ENCODE data around the gene DNAH14.
"Not testable (repeated sequence)": the region's sequence is repeated elsewhere in the genome, so short reads cannot be mapped to it uniquely, and the experiment has no call there.

The DNAH14 gene

DNA sequence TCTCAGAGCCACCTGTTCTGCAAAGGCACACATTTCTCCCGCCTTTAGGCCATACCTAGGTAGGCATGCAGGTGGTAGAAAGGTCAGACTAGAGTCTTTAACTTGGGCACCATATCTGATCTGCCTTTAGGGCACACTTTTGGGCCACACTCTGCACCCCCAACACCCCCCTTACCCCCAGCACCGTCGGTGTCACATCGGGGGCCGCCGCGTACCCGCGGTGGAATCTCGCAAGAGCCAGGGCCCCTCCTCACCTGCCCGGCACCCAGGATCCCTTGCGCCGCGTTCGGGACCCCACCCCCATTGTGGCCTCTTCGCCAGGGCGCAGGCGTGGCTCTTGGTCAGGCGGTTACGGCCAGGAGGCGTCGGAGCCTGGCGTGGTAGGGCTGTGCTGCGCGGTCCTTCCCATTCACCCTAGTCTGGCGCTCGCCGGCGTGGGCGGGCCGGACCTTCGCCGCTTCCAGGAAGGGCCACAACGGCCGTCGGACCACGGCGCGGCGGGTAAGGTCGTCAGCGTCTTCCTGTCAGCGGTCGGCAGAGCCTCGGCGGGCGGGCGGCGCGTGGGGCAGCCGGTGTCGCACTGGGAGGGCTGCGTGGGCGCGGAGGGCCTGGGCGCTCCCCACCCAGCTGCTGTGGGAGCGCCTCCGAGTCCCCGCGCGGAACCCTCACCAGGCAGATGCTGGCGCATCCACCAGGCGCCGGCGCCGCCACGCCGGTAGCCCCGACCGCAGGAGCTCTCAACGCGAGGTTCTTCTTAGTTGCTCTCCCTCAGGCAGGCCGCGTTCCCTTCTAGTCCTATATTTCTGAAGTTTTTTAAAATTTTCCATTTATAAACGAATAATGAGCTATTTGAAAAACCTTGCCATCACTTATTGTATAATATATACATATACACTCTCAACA, at the start of gene DNAH14:
TSS of gene DNAH14 (plus strand) at position 341 of the 903 bp plus-strand sequence. CDS start 23,028 bp downstream, outside the sequence.
- peak within 1 kb of the TSS; percentile 67 for H3K4me3 ChIP-seq (ENCODE audit: low read length)
- H3K36me3 ChIP-seq (ENCODE audit: insufficient read depth, low read length): no peaks in the 10 kb centered on the region
- peaks cover 4% of the 10 kb centered on the region for H3K9me3 ChIP-seq (ENCODE audit: low read length)
- H2AFZ ChIP-seq (ENCODE audit: low read depth, low read length): peak within 1 kb of the TSS; percentile 67
- H3K4me1 ChIP-seq (ENCODE audit: insufficient read depth, low read length): no peaks in the 10 kb centered on the region
- no peaks in the 10 kb centered on the region for H3K27me3 ChIP-seq (ENCODE audit: insufficient read depth, low read length)

DNA sequence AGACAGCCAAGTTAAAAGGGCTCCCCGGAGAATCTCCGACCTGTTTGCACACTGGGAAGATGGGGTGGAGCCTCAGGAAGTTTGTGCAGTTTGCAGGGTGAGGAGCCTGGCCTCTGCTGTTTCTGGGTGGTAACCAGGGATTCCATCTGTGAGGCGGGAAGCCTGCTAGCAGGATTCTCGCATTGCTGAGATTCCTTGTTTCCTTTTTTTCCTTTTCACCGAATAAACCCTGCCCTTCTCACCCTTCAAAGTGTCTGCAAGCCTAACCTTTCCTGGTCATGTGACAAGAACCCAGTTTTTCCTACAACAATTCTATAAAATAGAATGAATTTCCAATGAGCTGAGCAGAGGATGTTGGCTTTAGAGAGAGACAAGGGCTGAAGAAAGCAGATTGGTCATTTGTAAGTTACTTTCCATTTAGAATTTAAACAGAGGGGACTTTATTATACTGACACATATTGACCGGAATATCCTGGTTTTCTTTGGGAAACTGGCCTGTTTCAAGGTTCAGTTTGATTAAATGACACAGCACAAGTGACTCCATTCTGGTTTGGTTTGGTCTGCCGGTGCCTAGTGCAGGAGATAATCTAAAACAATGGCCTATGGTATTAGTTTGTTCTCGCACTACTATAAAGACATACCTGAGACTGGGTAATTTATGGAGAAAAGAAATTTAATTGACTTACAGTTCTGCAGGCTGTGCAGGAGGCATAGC, 48.7 kb upstream of the DNAH14 start:
- H3K4me1 ChIP-seq (ENCODE audit: insufficient read depth, low read length): peaks cover 6% of the 10 kb centered on the region

DNA sequence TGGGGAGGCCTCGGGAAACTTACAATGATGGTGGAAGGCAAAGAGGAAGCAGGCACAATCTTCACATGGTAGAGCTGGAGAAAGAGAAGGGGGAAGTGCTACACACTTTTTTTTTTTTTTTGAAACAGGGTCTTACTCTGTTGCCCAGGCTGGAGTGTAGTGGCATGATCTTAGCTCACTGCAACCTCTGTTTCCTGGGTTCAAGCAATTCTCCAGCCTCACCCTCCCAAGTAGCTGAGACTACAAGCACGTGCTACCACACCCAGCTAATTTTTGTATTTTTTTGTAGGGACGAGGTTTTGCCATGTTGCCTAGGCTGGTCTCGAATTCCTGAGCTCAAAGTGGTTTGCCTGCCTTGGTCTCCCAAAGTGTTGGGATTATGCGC, 48.2 kb upstream of the DNAH14 start:
- not testable (repeated sequence) for H3K27me3 ChIP-seq (ENCODE audit: insufficient read depth, low read length); H2AFZ ChIP-seq (ENCODE audit: low read depth, low read length); H3K36me3 ChIP-seq (ENCODE audit: insufficient read depth, low read length); H3K4me3 ChIP-seq (ENCODE audit: low read length); H3K4me1 ChIP-seq (ENCODE audit: insufficient read depth, low read length); H3K9me3 ChIP-seq (ENCODE audit: low read length)

More for the DNA sequence above, 48.7 kb upstream of the DNAH14 start:
- no peak overlapping the region for H3K4me3 ChIP-seq (ENCODE audit: low read length)
- peak overlapping the region; percentile 40 for H2AFZ ChIP-seq (ENCODE audit: low read depth, low read length)
- no peaks in the 10 kb centered on the region for H3K36me3 ChIP-seq (ENCODE audit: insufficient read depth, low read length)
- no peaks in the 10 kb centered on the region for H3K27me3 ChIP-seq (ENCODE audit: insufficient read depth, low read length)
- no peaks in the 10 kb centered on the region for H3K9me3 ChIP-seq (ENCODE audit: low read length)

DNA sequence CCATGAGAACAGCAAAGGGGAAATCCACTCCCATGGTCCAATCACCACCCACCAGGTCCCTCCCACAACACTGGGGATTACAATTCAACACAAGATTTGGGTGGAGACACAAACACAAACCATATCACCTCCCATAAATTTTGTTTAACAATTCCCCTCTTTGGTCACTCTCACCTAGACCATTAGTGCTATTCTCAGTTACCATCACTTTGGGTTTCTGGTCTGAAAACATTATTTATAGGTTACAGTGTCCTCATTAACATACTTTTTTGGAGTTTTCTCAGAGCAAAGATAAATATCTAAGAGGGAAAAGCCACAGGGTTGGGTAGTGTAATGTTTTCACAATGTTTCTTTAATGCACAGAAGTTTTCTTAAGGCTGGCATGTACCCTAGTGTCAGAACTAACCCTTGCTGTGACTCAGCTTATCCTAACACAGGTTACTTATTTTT, 47.7 kb upstream of the DNAH14 start:
- H3K36me3 ChIP-seq (ENCODE audit: insufficient read depth, low read length): no peaks in the 10 kb centered on the region
- no peaks in the 10 kb centered on the region for H3K9me3 ChIP-seq (ENCODE audit: low read length)
- no peak overlapping the region for H3K4me3 ChIP-seq (ENCODE audit: low read length)
- H3K27me3 ChIP-seq (ENCODE audit: insufficient read depth, low read length): no peaks in the 10 kb centered on the region
- no peak overlapping the region for H2AFZ ChIP-seq (ENCODE audit: low read depth, low read length)
- H3K4me1 ChIP-seq (ENCODE audit: insufficient read depth, low read length): peaks cover 6% of the 10 kb centered on the region

DNA sequence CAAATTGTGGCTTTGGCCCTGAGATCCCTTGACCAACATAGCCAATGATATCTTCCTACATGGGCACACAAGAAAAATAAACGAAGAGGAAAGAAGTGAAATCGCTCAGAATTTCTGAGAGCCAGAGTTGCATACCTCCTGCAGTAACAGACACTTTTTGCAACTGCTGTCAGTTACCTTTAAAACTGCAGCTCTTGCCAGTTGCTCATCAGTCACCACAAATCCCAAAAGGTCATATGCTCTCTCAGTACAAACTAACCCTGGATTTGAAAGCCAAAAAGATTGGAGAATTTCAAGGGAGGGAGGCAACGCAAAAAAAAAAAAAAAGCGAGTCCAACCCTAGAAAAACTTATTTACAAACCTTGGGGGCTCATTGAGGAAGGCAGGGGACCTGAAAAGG, 47.2 kb upstream of the DNAH14 start:
- Histone ChIP-seq H3K27me3 (ENCODE audit: insufficient read depth, low read length) (no peaks in the 10 kb centered on the region), H3K36me3 (ENCODE audit: insufficient read depth, low read length) (no peaks in the 10 kb centered on the region), H3K4me1 (ENCODE audit: insufficient read depth, low read length) (peaks cover 6% of the 10 kb centered on the region), H3K9me3 (ENCODE audit: low read length) (no peaks in the 10 kb centered on the region), H2AFZ (ENCODE audit: low read depth, low read length) (no peak overlapping the region), H3K4me3 (ENCODE audit: low read length) (no peak overlapping the region)

DNA sequence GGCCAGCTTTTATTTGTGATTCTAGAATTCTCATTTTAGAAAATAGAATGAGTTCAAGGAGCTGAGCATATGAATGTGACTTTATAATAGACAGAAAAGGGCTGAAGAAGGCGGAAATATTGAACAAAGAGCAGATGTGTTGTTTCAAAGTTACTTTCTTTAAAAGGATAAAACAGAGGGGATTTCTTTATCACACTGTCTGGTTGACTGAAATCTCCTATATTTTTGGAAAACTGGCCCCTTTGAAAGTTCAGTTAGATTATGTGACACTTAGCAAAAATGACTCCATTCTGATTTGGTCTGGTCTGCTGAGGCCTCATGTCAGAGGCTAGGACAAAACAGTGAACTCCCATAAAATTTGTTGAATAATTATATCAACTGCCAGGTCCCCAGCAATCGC, 46.4 kb upstream of the DNAH14 start:
- no peak overlapping the region for H2AFZ ChIP-seq (ENCODE audit: low read depth, low read length)
- no peaks in the 10 kb centered on the region for H3K36me3 ChIP-seq (ENCODE audit: insufficient read depth, low read length)
- no peak overlapping the region for H3K4me3 ChIP-seq (ENCODE audit: low read length)
- peaks cover 6% of the 10 kb centered on the region for H3K4me1 ChIP-seq (ENCODE audit: insufficient read depth, low read length)
- no peaks in the 10 kb centered on the region for H3K9me3 ChIP-seq (ENCODE audit: low read length)
- no peaks in the 10 kb centered on the region for H3K27me3 ChIP-seq (ENCODE audit: insufficient read depth, low read length)

DNA sequence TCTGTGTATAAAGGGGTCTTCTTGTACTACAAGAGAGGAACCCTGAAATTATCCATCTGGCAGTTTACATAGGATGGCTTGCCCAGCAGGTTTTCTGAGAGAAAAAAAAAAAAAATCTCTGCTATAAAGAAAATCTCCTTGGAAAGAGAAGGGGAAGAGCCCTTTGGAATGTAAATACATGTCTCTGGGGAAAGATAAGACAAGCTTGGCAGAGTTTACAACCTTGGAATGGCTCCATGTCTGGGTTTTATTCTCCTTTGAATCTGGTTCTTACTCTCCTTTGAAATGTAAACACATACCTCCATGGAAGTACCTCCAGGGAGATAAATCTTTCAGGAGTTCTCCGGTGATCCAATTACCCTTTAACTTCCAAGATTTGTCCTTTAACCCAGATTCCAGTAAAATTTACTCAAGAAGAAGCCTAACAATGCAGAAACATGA, 45.1 kb upstream of the DNAH14 start:
- H3K4me3 ChIP-seq (ENCODE audit: low read length): no peak overlapping the region
- H3K4me1 ChIP-seq (ENCODE audit: insufficient read depth, low read length): peaks cover 6% of the 10 kb centered on the region
- no peaks in the 10 kb centered on the region for H3K27me3 ChIP-seq (ENCODE audit: insufficient read depth, low read length)
- H2AFZ ChIP-seq (ENCODE audit: low read depth, low read length): no peak overlapping the region
- no peaks in the 10 kb centered on the region for H3K9me3 ChIP-seq (ENCODE audit: low read length)
- no peaks in the 10 kb centered on the region for H3K36me3 ChIP-seq (ENCODE audit: insufficient read depth, low read length)

DNA sequence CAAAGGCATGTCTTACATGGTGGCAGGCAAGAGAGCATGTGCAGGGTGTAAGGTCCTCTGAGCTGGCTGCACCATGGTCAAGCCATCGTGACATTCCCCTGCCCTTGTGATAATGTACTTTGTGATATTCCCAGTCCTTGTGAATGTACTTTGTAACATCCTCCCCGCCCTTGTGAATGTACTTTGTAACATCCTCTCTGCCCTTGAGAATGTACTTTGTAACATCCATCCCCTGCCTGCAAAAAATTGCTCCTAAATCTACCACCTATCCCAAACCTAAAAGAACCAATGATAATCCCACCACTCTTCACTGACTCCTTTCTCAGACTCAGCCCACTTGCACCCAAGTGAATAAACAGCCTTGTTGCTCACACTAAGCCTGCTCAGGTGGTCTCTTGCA, 44.1 kb upstream of the DNAH14 start:
- not testable (repeated sequence) for H2AFZ ChIP-seq (ENCODE audit: low read depth, low read length); H3K9me3 ChIP-seq (ENCODE audit: low read length); H3K4me3 ChIP-seq (ENCODE audit: low read length); H3K36me3 ChIP-seq (ENCODE audit: insufficient read depth, low read length); H3K4me1 ChIP-seq (ENCODE audit: insufficient read depth, low read length); H3K27me3 ChIP-seq (ENCODE audit: insufficient read depth, low read length)

DNA sequence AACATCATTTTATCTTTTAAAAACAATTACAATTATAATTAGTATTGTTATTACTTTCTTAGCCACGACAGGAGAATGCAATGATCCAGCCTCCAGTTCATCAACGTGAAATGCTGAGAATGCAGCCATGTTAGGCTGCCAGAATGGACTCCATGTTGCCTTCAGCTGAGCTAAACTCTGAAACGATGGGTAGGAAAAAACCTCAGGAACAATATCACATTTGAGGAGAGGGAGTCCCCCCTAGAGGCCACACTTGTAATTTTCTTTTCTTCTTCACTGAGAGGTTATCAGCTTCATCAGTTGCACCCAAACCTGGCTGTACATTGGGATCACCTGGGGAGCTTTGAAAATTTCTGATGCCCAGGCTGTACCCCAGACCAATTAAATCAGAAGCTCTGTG, 34.6 kb upstream of the DNAH14 start:
- no peak overlapping the region for H2AFZ ChIP-seq (ENCODE audit: low read depth, low read length)
- no peaks in the 10 kb centered on the region for H3K4me1 ChIP-seq (ENCODE audit: insufficient read depth, low read length)
- H3K9me3 ChIP-seq (ENCODE audit: low read length): no peaks in the 10 kb centered on the region
- H3K36me3 ChIP-seq (ENCODE audit: insufficient read depth, low read length): no peaks in the 10 kb centered on the region
- no peaks in the 10 kb centered on the region for H3K27me3 ChIP-seq (ENCODE audit: insufficient read depth, low read length)
- no peak overlapping the region for H3K4me3 ChIP-seq (ENCODE audit: low read length)

DNA sequence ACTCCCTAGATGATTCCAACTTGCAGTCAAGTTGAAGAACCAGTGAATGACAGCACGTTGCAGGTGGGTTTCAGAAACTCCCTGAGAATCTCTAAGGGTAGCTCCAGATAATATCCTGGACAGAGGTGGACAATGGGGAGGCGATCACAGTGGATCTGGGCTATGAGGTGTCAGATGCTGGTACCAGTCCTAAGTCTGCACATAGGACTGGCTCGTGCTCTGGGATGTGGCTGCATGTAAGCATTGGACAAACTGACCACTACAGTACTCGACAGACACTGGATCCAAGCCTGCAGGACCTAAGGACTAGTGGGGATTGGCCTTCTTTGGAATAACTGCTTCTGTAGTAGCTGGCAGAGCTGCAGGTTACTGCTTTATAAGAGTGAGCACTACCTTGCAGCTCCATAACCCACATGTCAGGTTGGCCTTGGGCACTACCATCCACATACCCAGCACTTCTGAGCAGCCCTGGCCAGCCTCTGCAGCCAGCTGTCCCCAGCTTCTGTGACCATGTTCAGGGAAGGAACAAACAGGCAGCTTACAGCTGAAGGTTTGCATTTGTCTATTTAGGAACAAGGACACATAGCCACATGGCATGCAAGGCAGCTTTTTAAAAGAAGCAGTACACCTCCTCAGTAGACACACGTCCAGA, 33.2 kb upstream of the DNAH14 start:
- no peaks in the 10 kb centered on the region for H3K9me3 ChIP-seq (ENCODE audit: low read length)
- H2AFZ ChIP-seq (ENCODE audit: low read depth, low read length): no peak overlapping the region
- H3K27me3 ChIP-seq (ENCODE audit: insufficient read depth, low read length): no peaks in the 10 kb centered on the region
- no peak overlapping the region for H3K4me3 ChIP-seq (ENCODE audit: low read length)
- no peaks in the 10 kb centered on the region for H3K36me3 ChIP-seq (ENCODE audit: insufficient read depth, low read length)
- H3K4me1 ChIP-seq (ENCODE audit: insufficient read depth, low read length): no peaks in the 10 kb centered on the region

DNA sequence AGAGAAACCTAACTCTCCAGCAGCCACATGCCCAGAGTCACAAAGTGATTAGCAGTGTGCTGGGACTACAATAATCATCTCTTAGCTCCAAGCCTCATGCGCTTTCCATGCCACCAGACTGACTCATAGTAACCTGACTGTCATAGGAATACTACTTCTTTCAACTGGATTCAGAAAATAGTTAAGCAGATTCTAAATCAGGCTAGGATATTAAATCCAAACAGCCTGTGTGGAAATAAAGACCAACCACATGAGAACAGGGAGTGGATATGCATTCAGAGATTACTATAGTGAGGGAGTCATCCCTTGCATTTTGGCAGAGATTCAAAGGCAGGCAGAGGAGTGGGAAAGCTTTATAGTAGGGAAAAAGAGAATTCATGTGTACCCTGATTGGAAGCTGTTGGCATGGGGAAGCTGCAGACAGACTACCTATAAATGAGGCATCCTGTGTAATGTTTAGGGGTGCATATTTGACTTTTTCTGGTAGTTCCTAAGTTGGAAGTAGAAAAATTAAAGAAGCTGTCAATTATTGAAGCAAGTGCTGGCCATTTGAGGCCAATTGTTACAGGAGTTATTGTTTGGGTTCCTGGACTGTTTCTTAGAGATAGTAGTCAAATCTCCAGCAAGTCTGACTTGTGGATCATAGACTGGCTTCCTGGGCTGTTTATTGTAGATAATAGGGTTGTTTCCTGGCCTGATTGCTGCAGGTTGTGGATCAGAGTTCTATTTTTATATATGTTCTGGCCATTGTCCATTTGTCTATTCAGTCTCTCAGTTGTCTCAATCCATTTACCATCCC, 31.7 kb upstream of the DNAH14 start:
- H3K4me1 ChIP-seq (ENCODE audit: insufficient read depth, low read length): no peaks in the 10 kb centered on the region
- peaks cover 2% of the 10 kb centered on the region for H3K27me3 ChIP-seq (ENCODE audit: insufficient read depth, low read length)
- H3K4me3 ChIP-seq (ENCODE audit: low read length): no peak overlapping the region
- no peaks in the 10 kb centered on the region for H3K36me3 ChIP-seq (ENCODE audit: insufficient read depth, low read length)
- H2AFZ ChIP-seq (ENCODE audit: low read depth, low read length): no peak overlapping the region
- no peaks in the 10 kb centered on the region for H3K9me3 ChIP-seq (ENCODE audit: low read length)

DNA sequence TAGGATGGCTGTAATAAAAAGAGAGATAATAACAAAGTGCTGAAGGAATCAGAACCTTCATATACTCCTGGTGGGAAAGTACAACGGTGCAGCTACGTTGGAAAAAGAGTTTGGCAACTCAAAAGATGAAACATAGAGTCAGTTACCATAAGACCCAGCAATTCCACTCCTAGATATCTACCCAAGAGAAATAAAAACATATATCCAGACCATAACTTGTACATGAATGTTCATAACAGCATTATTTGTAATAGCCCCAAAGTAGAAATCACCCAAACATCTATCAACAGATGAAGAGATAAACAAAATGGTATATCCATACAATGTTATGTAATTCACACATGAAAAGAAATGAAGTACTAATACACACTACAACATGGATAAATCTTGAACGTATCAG, 30.5 kb upstream of the DNAH14 start:
- H3K27me3 ChIP-seq (ENCODE audit: insufficient read depth, low read length): peaks cover 2% of the 10 kb centered on the region
- H3K9me3 ChIP-seq (ENCODE audit: low read length): no peaks in the 10 kb centered on the region
- no peaks in the 10 kb centered on the region for H3K36me3 ChIP-seq (ENCODE audit: insufficient read depth, low read length)
- H3K4me1 ChIP-seq (ENCODE audit: insufficient read depth, low read length): no peaks in the 10 kb centered on the region
- H2AFZ ChIP-seq (ENCODE audit: low read depth, low read length): no peak overlapping the region
- no peak overlapping the region for H3K4me3 ChIP-seq (ENCODE audit: low read length)
